Activated naive CD4-positive, alpha-beta T cell treated with anti-CD3 and anti-CD28 coated beads for 36 hours (primary cell): ENCODE results near the gene CACNA2D3. TPM values are rescaled to one million over a fixed set of nuclear protein-coding genes. Genes with fewer than 3 reads are reported as not detected.
A peak's percentile ranks its signal among the peaks of the same experiment; 100 is the strongest.

ENCODE experiments used
- CTCF ChIA-PET: fragments of 350-600 bp; sonication (Branson Sonifier 250); formaldehyde crosslinking; loops from one replicate; lab custom pipeline; 2021; ENCODE audit warnings: antibody characterized with exemption; lab: Charles Lee
- DNase-seq: peaks from one replicate; pipeline ENCODE4 v3.0.0-alpha.2; 2020
- H3K27ac Mint-ChIP-seq: one replicate; pipeline ENCODE4 v1.8.0; 2021; ENCODE audit warnings: mild to moderate bottlenecking, mixed read lengths
- H3K27me3 Mint-ChIP-seq: one replicate; pipeline ENCODE4 v1.8.0; 2021; ENCODE audit warnings: low read depth, mixed read lengths
- H3K36me3 Mint-ChIP-seq: one replicate; pipeline ENCODE4 v1.8.0; 2021; ENCODE audit warnings: low read depth, mixed read lengths
- H3K4me1 Mint-ChIP-seq: one replicate; pipeline ENCODE4 v1.8.0; 2021; ENCODE audit warnings: low read depth, mixed read lengths
- H3K4me3 Mint-ChIP-seq: one replicate; pipeline ENCODE4 v1.8.0; 2021; ENCODE audit warnings: mild to moderate bottlenecking, moderate library complexity, mixed read lengths
- H3K9me3 Mint-ChIP-seq: one replicate; pipeline ENCODE4 v1.8.0; 2021; ENCODE audit warnings: mixed read lengths
- intact Hi-C: fragments of 100-400 bp; cut with micrococcal nuclease; formaldehyde crosslinking; loops from one replicate; pipeline ENCODE4 v1.15.1; 2023
- total RNA-seq, 2 experiments: library from RNA; stranded (reverse); gene quantifications; one replicate each; pipeline ENCODE4 v1.2.3, GENCODE V29; 2021

CACNA2D3 gene
- total RNA-seq, 2 experiments from 2014 or later = not detected

GRCh38 chr3:54361746-54362283 lies 239.5 kb downstream of the CACNA2D3 start:
- H3K36me3 Mint-ChIP-seq = no peaks in the 10 kb centered on the region
- no peak overlapping the region for H3K4me3 Mint-ChIP-seq
- H3K27me3 Mint-ChIP-seq = no peaks in the 10 kb centered on the region
- H3K27ac Mint-ChIP-seq = no peak overlapping the region
- no peak for DNase-seq
- H3K9me3 Mint-ChIP-seq = no peaks in the 10 kb centered on the region
- intact Hi-C loops = no loop called here
- no peaks in the 10 kb centered on the region for H3K4me1 Mint-ChIP-seq
- CTCF ChIA-PET = no interaction called here

- CTCF ChIA-PET = interaction anchor here (1.1 kb wide), 1 partner anchor 8 kb away, joined by 3 read pairs; no protein-coding TSS in a partner anchor
- H3K27me3 Mint-ChIP-seq = peaks cover 4% of the 10 kb centered on the region
These were observed 243.8 kb downstream of the CACNA2D3 start for GRCh38 chr3:54366007-54366750.

GRCh38 chr3:54366839-54367238 lies 244.5 kb downstream of the CACNA2D3 start:
- Mint-ChIP-seq H3K27me3 (peaks cover 4% of the 10 kb centered on the region), H3K36me3 (no peaks in the 10 kb centered on the region), H3K27ac (no peak overlapping the region), H3K9me3 (no peaks in the 10 kb centered on the region), H3K4me1 (no peaks in the 10 kb centered on the region), H3K4me3 (no peak overlapping the region)
- DNase-seq = no peak
- intact Hi-C loops = no loop called here
- CTCF ChIA-PET = no interaction called here

More at GRCh38 chr3:54366007-54366750, 243.8 kb downstream of the CACNA2D3 start:
- DNase-seq = no peak
- H3K4me3 Mint-ChIP-seq = no peak overlapping the region
- no peak overlapping the region for H3K27ac Mint-ChIP-seq
- H3K9me3 Mint-ChIP-seq = no peaks in the 10 kb centered on the region
- intact Hi-C loops = no loop called here
- no peaks in the 10 kb centered on the region for H3K36me3 Mint-ChIP-seq
- no peaks in the 10 kb centered on the region for H3K4me1 Mint-ChIP-seq

- Mint-ChIP-seq H3K9me3 (no peaks in the 10 kb centered on the region), H3K4me1 (no peaks in the 10 kb centered on the region)
- intact Hi-C loops = no loop called here
These were observed 249.9 kb downstream of the CACNA2D3 start for GRCh38 chr3:54372232-54372631.

GRCh38 chr3:54374214-54374852 lies 252.0 kb downstream of the CACNA2D3 start:
- peaks cover 7% of the 10 kb centered on the region for H3K27me3 Mint-ChIP-seq
- no peak overlapping the region for H3K4me3 Mint-ChIP-seq
- H3K9me3 Mint-ChIP-seq = no peaks in the 10 kb centered on the region
- intact Hi-C loops = loop anchor here (1.0 kb wide), 1 partner anchor 436 kb away; no protein-coding TSS in a partner anchor
- CTCF ChIA-PET = interaction anchor here (0.6 to 2.0 kb wide), 3 partner anchors 8 to 436 kb away, joined by 3 to 19 read pairs (median 4); no protein-coding TSS in a partner anchor
- H3K36me3 Mint-ChIP-seq = no peaks in the 10 kb centered on the region
- DNase-seq = peak; percentile 26
- no peaks in the 10 kb centered on the region for H3K4me1 Mint-ChIP-seq
- H3K27ac Mint-ChIP-seq = no peak overlapping the region

More at GRCh38 chr3:54372232-54372631, 249.9 kb downstream of the CACNA2D3 start:
- no peak for DNase-seq
- no peak overlapping the region for H3K4me3 Mint-ChIP-seq
- no peak overlapping the region for H3K27ac Mint-ChIP-seq
- H3K27me3 Mint-ChIP-seq = peaks cover 7% of the 10 kb centered on the region
- CTCF ChIA-PET = no interaction called here
- no peaks in the 10 kb centered on the region for H3K36me3 Mint-ChIP-seq

- intact Hi-C loops = no loop called here
- no peaks in the 10 kb centered on the region for H3K9me3 Mint-ChIP-seq
- no peaks in the 10 kb centered on the region for H3K36me3 Mint-ChIP-seq
- no peak overlapping the region for H3K4me3 Mint-ChIP-seq
- no peak overlapping the region for H3K27ac Mint-ChIP-seq
- no peak for DNase-seq
- no peaks in the 10 kb centered on the region for H3K4me1 Mint-ChIP-seq
- peaks cover 3% of the 10 kb centered on the region for H3K27me3 Mint-ChIP-seq
- CTCF ChIA-PET = no interaction called here
These were observed 253.9 kb downstream of the CACNA2D3 start for GRCh38 chr3:54376142-54376807.

GRCh38 chr3:54376939-54377578 lies 254.7 kb downstream of the CACNA2D3 start:
- H3K36me3 Mint-ChIP-seq = no peaks in the 10 kb centered on the region
- DNase-seq = no peak
- H3K9me3 Mint-ChIP-seq = no peaks in the 10 kb centered on the region
- no peak overlapping the region for H3K4me3 Mint-ChIP-seq
- CTCF ChIA-PET = no interaction called here
- intact Hi-C loops = no loop called here
- no peak overlapping the region for H3K27ac Mint-ChIP-seq
- H3K4me1 Mint-ChIP-seq = no peaks in the 10 kb centered on the region
- H3K27me3 Mint-ChIP-seq = peaks cover 3% of the 10 kb centered on the region

- H3K36me3 Mint-ChIP-seq = no peaks in the 10 kb centered on the region
- DNase-seq = no peak
- intact Hi-C loops = no loop called here
- H3K4me1 Mint-ChIP-seq = no peaks in the 10 kb centered on the region
- CTCF ChIA-PET = no interaction called here
- no peak overlapping the region for H3K4me3 Mint-ChIP-seq
- no peaks in the 10 kb centered on the region for H3K9me3 Mint-ChIP-seq
- H3K27me3 Mint-ChIP-seq = peaks cover 3% of the 10 kb centered on the region
- no peak overlapping the region for H3K27ac Mint-ChIP-seq
These were observed 255.8 kb downstream of the CACNA2D3 start for GRCh38 chr3:54378184-54378583.

GRCh38 chr3:54384279-54384678 lies 261.9 kb downstream of the CACNA2D3 start:
- Mint-ChIP-seq H3K27ac (no peak overlapping the region), H3K27me3 (no peaks in the 10 kb centered on the region), H3K4me1 (no peaks in the 10 kb centered on the region), H3K9me3 (no peaks in the 10 kb centered on the region), H3K4me3 (no peak overlapping the region), H3K36me3 (no peaks in the 10 kb centered on the region)
- intact Hi-C loops = no loop called here
- CTCF ChIA-PET = no interaction called here
- no peak for DNase-seq

GRCh38 chr3:54390582-54390981 lies 268.2 kb downstream of the CACNA2D3 start:
- Mint-ChIP-seq H3K4me1 (no peaks in the 10 kb centered on the region), H3K27me3 (peaks cover 5% of the 10 kb centered on the region), H3K27ac (no peak overlapping the region), H3K4me3 (no peak overlapping the region), H3K36me3 (no peaks in the 10 kb centered on the region), H3K9me3 (peaks cover 2% of the 10 kb centered on the region)
- CTCF ChIA-PET = interaction anchor here (0.6 kb wide), 2 partner anchors 547 to 868 kb away, joined by 3 read pairs; no protein-coding TSS in a partner anchor
- intact Hi-C loops = no loop called here
- DNase-seq = no peak

GRCh38 chr3:54393150-54393549 lies 270.8 kb downstream of the CACNA2D3 start:
- CTCF ChIA-PET = no interaction called here
- H3K9me3 Mint-ChIP-seq = peaks cover 2% of the 10 kb centered on the region
- H3K27ac Mint-ChIP-seq = no peak overlapping the region
- intact Hi-C loops = no loop called here
- H3K4me3 Mint-ChIP-seq = no peak overlapping the region
- no peak for DNase-seq
- H3K27me3 Mint-ChIP-seq = peaks cover 5% of the 10 kb centered on the region
- H3K36me3 Mint-ChIP-seq = no peaks in the 10 kb centered on the region
- no peaks in the 10 kb centered on the region for H3K4me1 Mint-ChIP-seq

- intact Hi-C loops = no loop called here
- H3K27ac Mint-ChIP-seq = no peak overlapping the region
- H3K4me3 Mint-ChIP-seq = no peak overlapping the region
- H3K9me3 Mint-ChIP-seq = peaks cover 5% of the 10 kb centered on the region
- CTCF ChIA-PET = no interaction called here
- H3K36me3 Mint-ChIP-seq = no peaks in the 10 kb centered on the region
- no peak for DNase-seq
- H3K4me1 Mint-ChIP-seq = no peaks in the 10 kb centered on the region
- H3K27me3 Mint-ChIP-seq = no peaks in the 10 kb centered on the region
These were observed 286.0 kb downstream of the CACNA2D3 start for GRCh38 chr3:54408328-54408727.
